Measurements from ENCODE around the gene CLNK.

Gene CLNK

GRCh38 chr4:10611673-10612072 is 72.9 kb downstream of the CLNK start:
- TF ChIP-seq CTCF (IDR thresholded peaks at IDR 0.05; ENCODE audit: low read depth, low read length): no peak
- H3K4me3 ChIP-seq (replicated peaks in 1 of 2; ENCODE audit: low read depth in 2 of 2, low read length in 2 of 2): no peak overlapping the region
- DNase-seq (ENCODE audit: low read depth in 2 of 2): peak; percentile 76 to 92

- DNase-seq (ENCODE audit: low read depth in 2 of 2): peak in 1 of 2 donors; percentile 55
- H3K4me3 ChIP-seq (replicated peaks in 1 of 2; ENCODE audit: low read depth in 2 of 2, low read length in 2 of 2): no peak overlapping the region
- TF ChIP-seq CTCF (IDR thresholded peaks at IDR 0.05; ENCODE audit: low read depth, low read length): no peak
Measured at GRCh38 chr4:10608501-10609219, 75.9 kb downstream of the CLNK start.

GRCh38 chr4:10607206-10607605 is 77.4 kb downstream of the CLNK start:
- no peak for TF ChIP-seq CTCF (IDR thresholded peaks at IDR 0.05; ENCODE audit: low read depth, low read length)
- DNase-seq (ENCODE audit: low read depth in 2 of 2): no peak
- H3K4me3 ChIP-seq (replicated peaks in 1 of 2; ENCODE audit: low read depth in 2 of 2, low read length in 2 of 2): no peak overlapping the region

GRCh38 chr4:10606483-10607155 is 77.9 kb downstream of the CLNK start:
- H3K4me3 ChIP-seq (replicated peaks in 1 of 2; ENCODE audit: low read depth in 2 of 2, low read length in 2 of 2): no peak overlapping the region
- no peak for TF ChIP-seq CTCF (IDR thresholded peaks at IDR 0.05; ENCODE audit: low read depth, low read length)
- DNase-seq (ENCODE audit: low read depth in 2 of 2): no peak

GRCh38 chr4:10605746-10606482 is 78.7 kb downstream of the CLNK start:
- peak in 1 of 2 donors; percentile 79 for DNase-seq (ENCODE audit: low read depth in 2 of 2)
- TF ChIP-seq CTCF (IDR thresholded peaks at IDR 0.05; ENCODE audit: low read depth, low read length): no peak
- no peak overlapping the region for H3K4me3 ChIP-seq (replicated peaks in 1 of 2; ENCODE audit: low read depth in 2 of 2, low read length in 2 of 2)

GRCh38 chr4:10605031-10605430 is 79.5 kb downstream of the CLNK start:
- peak in 1 of 2 donors; percentile 54 for DNase-seq (ENCODE audit: low read depth in 2 of 2)
- TF ChIP-seq CTCF (IDR thresholded peaks at IDR 0.05; ENCODE audit: low read depth, low read length): no peak

More at GRCh38 chr4:10605031-10605430, 79.5 kb downstream of the CLNK start:
- H3K4me3 ChIP-seq (replicated peaks in 1 of 2; ENCODE audit: low read depth in 2 of 2, low read length in 2 of 2): no peak overlapping the region
